ENCODE results near the gene ANGPTL2.

DNA sequence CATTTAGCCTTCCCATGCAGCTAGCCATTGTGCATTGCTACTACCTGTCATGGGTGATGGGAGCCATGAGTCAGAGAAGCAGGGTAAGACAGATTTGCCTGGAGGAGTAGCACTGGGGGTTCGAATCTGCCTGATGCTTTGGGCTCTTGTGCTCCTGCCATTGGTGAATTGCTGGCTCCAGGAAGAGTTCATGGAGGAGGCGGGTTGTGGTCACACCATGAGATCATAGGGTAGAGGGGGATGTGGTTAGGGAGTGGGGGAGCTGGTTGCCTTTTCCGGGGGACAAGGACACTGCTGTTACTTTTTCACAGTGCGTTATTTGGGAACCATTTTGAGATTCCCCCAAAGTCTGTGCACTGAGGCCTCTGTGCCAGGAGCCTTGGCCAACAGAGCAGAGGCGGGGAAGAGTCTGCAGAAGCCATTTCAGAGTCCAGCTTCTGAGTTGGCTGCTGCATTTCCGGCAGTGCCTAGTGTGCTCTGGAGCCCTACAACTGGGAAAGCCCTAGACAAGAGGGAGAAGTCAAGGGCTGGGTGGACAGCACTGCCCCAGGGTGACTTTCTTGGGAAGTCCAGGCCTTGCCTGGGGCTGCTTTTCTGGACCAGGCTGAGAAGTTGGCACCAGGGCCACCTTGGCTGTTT is 6.2 kb downstream of the ANGPTL2 start:
- TF ChIP-seq, protein P1, sequence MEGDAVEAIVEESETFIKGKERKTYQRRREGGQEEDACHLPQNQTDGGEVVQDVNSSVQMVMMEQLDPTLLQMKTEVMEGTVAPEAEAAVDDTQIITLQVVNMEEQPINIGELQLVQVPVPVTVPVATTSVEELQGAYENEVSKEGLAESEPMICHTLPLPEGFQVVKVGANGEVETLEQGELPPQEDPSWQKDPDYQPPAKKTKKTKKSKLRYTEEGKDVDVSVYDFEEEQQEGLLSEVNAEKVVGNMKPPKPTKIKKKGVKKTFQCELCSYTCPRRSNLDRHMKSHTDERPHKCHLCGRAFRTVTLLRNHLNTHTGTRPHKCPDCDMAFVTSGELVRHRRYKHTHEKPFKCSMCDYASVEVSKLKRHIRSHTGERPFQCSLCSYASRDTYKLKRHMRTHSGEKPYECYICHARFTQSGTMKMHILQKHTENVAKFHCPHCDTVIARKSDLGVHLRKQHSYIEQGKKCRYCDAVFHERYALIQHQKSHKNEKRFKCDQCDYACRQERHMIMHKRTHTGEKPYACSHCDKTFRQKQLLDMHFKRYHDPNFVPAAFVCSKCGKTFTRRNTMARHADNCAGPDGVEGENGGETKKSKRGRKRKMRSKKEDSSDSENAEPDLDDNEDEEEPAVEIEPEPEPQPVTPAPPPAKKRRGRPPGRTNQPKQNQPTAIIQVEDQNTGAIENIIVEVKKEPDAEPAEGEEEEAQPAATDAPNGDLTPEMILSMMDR (IDR thresholded peaks at IDR 0.05): no peak
- TF ChIP-seq TCF7L2 (IDR thresholded peaks at IDR 0.05; ENCODE audit: low read depth, low read length): no peak

All from Panc1 (cell line).